ENCODE data around the gene ORC5.

The ORC5 gene

DNA sequence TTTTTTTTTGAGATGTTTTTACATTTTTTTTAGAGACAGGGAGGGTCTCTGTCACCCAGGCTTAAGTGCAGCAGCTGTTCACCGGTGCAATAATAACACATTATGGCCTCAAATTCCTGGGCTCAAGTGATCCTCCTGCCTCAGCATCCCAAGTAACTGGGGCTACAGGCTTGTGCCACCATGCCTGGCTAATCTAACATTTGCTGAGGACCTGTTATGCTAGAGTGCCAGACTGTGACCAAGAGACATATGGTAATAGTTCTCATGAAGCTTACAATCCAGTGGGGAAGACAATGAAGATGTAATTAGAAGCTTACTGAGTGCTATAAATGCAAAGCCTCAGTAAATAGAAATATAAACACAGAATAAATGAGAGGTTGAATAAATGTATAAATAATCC lies 17.6 kb upstream of the ORC5 start:
- TF ChIP-seq POLR2AphosphoS5 (IDR thresholded peaks at IDR 0.05; ENCODE audit: low read depth, low read length) = no peak
- TF ChIP-seq SIN3A (IDR thresholded peaks at IDR 0.05; ENCODE audit: borderline replicate concordance, insufficient read depth, low read length) = no peak
- TF ChIP-seq, protein P1, sequence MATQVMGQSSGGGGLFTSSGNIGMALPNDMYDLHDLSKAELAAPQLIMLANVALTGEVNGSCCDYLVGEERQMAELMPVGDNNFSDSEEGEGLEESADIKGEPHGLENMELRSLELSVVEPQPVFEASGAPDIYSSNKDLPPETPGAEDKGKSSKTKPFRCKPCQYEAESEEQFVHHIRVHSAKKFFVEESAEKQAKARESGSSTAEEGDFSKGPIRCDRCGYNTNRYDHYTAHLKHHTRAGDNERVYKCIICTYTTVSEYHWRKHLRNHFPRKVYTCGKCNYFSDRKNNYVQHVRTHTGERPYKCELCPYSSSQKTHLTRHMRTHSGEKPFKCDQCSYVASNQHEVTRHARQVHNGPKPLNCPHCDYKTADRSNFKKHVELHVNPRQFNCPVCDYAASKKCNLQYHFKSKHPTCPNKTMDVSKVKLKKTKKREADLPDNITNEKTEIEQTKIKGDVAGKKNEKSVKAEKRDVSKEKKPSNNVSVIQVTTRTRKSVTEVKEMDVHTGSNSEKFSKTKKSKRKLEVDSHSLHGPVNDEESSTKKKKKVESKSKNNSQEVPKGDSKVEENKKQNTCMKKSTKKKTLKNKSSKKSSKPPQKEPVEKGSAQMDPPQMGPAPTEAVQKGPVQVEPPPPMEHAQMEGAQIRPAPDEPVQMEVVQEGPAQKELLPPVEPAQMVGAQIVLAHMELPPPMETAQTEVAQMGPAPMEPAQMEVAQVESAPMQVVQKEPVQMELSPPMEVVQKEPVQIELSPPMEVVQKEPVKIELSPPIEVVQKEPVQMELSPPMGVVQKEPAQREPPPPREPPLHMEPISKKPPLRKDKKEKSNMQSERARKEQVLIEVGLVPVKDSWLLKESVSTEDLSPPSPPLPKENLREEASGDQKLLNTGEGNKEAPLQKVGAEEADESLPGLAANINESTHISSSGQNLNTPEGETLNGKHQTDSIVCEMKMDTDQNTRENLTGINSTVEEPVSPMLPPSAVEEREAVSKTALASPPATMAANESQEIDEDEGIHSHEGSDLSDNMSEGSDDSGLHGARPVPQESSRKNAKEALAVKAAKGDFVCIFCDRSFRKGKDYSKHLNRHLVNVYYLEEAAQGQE (IDR thresholded peaks at IDR 0.05; ENCODE audit: insufficient read depth in 1 of 2, low read depth in 2 of 2, low read length in 2 of 2) = no peak
- no peak for TF ChIP-seq FOXP2 (optimal IDR thresholded peaks at IDR 0.05; ENCODE audit: borderline replicate concordance, extremely low read depth, extremely low read length, insufficient read depth)
- TF ChIP-seq TAF1 (IDR thresholded peaks at IDR 0.05; ENCODE audit: borderline replicate concordance, insufficient read depth, low read length) = no peak

DNA sequence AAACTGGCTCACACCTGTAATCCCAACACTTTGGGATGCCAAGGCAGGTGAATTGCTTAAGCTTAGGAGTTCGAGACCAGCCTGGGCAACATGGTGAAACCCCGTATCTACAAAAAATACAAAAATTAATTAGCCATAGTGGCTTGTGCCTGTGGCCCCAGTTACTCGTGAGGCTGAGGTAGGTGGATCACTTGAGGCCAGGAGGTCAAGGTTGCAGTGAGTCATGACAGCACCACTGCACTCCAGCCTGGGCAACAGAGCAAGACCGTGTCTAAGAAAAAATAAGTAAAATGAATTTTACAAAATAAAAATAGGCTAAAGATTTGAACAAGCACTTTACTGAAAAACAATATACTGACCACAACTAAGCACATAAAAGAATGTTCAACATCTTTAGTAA lies 9.8 kb upstream of the ORC5 start:
- no peak for TF ChIP-seq SIN3A (IDR thresholded peaks at IDR 0.05; ENCODE audit: borderline replicate concordance, insufficient read depth, low read length)
- no peak for TF ChIP-seq POLR2AphosphoS5 (IDR thresholded peaks at IDR 0.05; ENCODE audit: low read depth, low read length)
- no peak for TF ChIP-seq TAF1 (IDR thresholded peaks at IDR 0.05; ENCODE audit: borderline replicate concordance, insufficient read depth, low read length)
- no peak for TF ChIP-seq FOXP2 (optimal IDR thresholded peaks at IDR 0.05; ENCODE audit: borderline replicate concordance, extremely low read depth, extremely low read length, insufficient read depth)
- TF ChIP-seq, protein P1 (IDR thresholded peaks at IDR 0.05; ENCODE audit: insufficient read depth in 1 of 2, low read depth in 2 of 2, low read length in 2 of 2) = no peak

DNA sequence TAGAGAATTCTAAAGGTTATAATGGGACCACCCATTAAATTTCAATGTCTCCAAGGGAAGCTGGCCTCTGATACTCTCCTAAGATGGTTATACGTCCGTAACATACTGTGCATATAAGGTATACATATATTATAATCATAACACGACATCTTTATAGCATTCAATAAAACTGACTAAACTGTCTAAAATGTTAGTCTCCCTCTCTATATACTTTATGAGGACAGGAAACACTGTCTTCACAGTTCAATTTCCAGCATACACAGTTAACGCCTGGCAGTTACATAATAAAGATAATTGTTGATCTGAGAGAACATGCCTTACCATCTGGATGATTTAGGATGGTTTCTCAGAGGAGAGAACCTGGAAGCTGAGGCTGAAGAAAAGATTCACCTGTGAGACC lies 1.2 kb upstream of the ORC5 start:
- TF ChIP-seq FOXP2 (optimal IDR thresholded peaks at IDR 0.05; ENCODE audit: borderline replicate concordance, extremely low read depth, extremely low read length, insufficient read depth) (no peak), SIN3A (IDR thresholded peaks at IDR 0.05; ENCODE audit: borderline replicate concordance, insufficient read depth, low read length) (no peak)

DNA sequence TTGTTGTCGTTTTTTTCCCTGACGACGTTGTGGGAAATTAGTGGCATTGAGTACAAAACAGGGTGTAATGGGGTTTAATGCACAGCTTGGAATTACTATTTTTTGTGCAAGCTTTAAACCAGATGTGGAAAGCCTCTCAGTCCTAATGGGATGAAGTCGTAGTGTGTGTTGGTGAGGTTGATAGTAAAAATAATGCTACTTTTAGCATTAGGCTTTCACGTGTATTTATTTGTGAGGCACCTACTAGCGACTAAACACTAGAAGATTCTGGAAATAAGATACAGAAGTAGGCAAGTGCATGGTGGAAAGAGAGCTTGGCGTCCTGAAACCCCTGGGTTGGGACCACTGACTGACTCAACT lies 588 bp upstream of the ORC5 start:
- TF ChIP-seq SIN3A (IDR thresholded peaks at IDR 0.05; ENCODE audit: borderline replicate concordance, insufficient read depth, low read length) (no peak), TAF1 (IDR thresholded peaks at IDR 0.05; ENCODE audit: borderline replicate concordance, insufficient read depth, low read length) (no peak), POLR2AphosphoS5 (IDR thresholded peaks at IDR 0.05; ENCODE audit: low read depth, low read length) (no peak), FOXP2 (optimal IDR thresholded peaks at IDR 0.05; ENCODE audit: borderline replicate concordance, extremely low read depth, extremely low read length, insufficient read depth) (no peak)
- TF ChIP-seq, protein P1 (IDR thresholded peaks at IDR 0.05; ENCODE audit: insufficient read depth in 1 of 2, low read depth in 2 of 2, low read length in 2 of 2) = no peak

DNA sequence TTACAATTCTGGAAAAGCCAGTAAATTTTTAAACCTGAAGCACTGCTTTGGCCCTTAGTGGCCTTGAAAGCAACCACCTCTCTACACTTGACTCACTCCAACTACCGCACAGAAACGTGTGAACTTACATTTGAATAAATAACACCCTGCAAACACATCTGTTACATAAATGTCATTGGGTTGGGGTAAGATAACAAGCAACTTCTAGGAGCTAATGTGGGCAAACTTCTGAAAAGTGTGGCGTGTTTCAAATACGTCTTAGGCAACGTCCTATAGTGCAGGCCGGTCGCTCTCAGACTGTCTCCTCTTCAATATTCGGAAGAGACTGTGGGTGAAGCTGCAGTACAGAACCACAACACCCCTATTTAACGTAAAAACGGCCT lies 474 bp downstream of the ORC5 start:
- TF ChIP-seq, protein P1 (IDR thresholded peaks at IDR 0.05; ENCODE audit: insufficient read depth in 1 of 2, low read depth in 2 of 2, low read length in 2 of 2) = no peak
- TF ChIP-seq SIN3A (IDR thresholded peaks at IDR 0.05; ENCODE audit: borderline replicate concordance, insufficient read depth, low read length) (no peak), FOXP2 (optimal IDR thresholded peaks at IDR 0.05; ENCODE audit: borderline replicate concordance, extremely low read depth, extremely low read length, insufficient read depth) (no peak), TAF1 (IDR thresholded peaks at IDR 0.05; ENCODE audit: borderline replicate concordance, insufficient read depth, low read length) (no peak), POLR2AphosphoS5 (IDR thresholded peaks at IDR 0.05; ENCODE audit: low read depth, low read length) (no peak)

Measured in PFSK-1 (cell line).